Measurements from ENCODE around the gene SNCG. TPM values are rescaled to one million over a fixed set of nuclear protein-coding genes. Genes with fewer than 3 reads are reported as not detected.
"Not testable (repeated sequence)": the region's sequence is repeated elsewhere in the genome, so short reads cannot be mapped to it uniquely, and the experiment has no call there.

The SNCG gene
- total and polyA plus RNA-seq, 2 donors (not counting 1 experiment from before 2014, with no cell fraction given) = not detected

DNA sequence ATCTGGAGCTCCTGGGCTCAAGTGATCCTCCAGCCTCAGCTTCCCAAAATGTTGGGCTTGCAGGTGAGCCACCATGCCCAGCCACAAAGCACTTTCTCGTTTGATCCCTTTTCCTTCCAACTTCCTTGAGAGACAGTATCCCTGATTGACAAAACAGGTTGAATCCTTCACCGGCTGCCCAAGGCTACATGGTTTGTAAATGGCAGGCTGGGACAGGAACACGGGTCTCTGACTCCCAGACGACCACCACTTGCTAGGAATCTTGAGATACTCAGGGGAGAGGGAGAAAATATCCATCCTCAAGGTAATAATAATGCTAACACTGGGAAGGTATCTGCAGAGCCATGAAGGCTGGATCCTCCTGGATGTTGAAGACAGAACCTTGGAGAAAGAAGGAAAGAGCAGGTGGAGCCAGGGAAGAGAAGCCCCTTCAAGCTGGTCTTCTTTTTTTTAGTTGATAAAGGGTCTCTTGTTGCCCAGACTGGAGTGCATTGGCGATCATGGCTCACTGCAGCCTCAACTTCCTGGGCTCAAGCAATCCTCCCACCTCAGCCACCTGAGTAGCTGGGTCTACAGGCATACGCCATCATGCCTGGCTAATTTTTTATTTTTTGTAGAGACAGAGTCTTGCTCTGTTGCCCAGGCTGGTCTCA is 20.8 kb upstream of the SNCG start:
- no peaks in the 10 kb centered on the region for H3K27me3 ChIP-seq (replicated peaks in 1 of 4; ENCODE audit: control extremely low read depth in 1 of 4, control insufficient read depth in 3 of 4, insufficient read depth in 4 of 4, low read length in 3 of 4)
- Mint-ChIP-seq H3K9me3 (ENCODE audit: insufficient read depth) (no peaks in the 10 kb centered on the region), H3K4me3 (no peak overlapping the region), H3K4me1 (no peaks in the 10 kb centered on the region), H3K27ac (no peak overlapping the region), H3K27me3 (no peaks in the 10 kb centered on the region)
- H2AFZ ChIP-seq (ENCODE audit: insufficient read depth, low read depth, low read length, poor library complexity, severe bottlenecking) = no peak overlapping the region
- ATAC-seq (ENCODE audit: low read depth) (no peak), DNase-seq (no peak)
- ChIA-PET POLR2A (no interaction called here), CTCF (interaction anchor here (1.1 to 4.3 kb wide), 7 partner anchors 9 to 102 kb away, joined by 3 to 19 read pairs (median 5); partner anchors contain the start of gene ADIRF)
- WGBS (ENCODE audit: insufficient coverage) = no CpG with 5 or more reads among the region's 6 CpGs
- H3K79me2 ChIP-seq (ENCODE audit: control insufficient read depth, insufficient read depth, low read length) = no peaks in the 10 kb centered on the region
- H3K4me1 ChIP-seq (ENCODE audit: control insufficient read depth in 2 of 2, insufficient read depth in 2 of 2, low read length in 2 of 2) = peaks cover 0 to 4% of the 10 kb centered on the region in 2 donors
- intact Hi-C loops (cut with micrococcal nuclease) = loop anchor here (10.0 kb wide), 1 partner anchor 567 kb away; the partner anchor contains the start of gene MINPP1
- H3K27ac ChIP-seq (ENCODE audit: low read length in 2 of 2) = no peak overlapping the region
- H3K9me3 ChIP-seq (ENCODE audit: control extremely low read depth in 1 of 3, control insufficient read depth in 2 of 3, insufficient read depth in 1 of 3, low read length in 2 of 3) = no peaks in the 10 kb centered on the region
- no peaks in the 10 kb centered on the region for H4K20me1 ChIP-seq (ENCODE audit: control insufficient read depth, insufficient read depth, low read length, poor library complexity, severe bottlenecking)
- no peak overlapping the region for H3K4me2 ChIP-seq (replicated peaks; ENCODE audit: low read depth, low read length, poor library complexity, severe bottlenecking)
- no peak overlapping the region for H3K9ac ChIP-seq (ENCODE audit: low read length)
- TF ChIP-seq CTCF (IDR thresholded peaks at IDR 0.05) (no peak), EZH2 (IDR thresholded peaks at IDR 0.05; ENCODE audit: borderline replicate concordance, insufficient read depth, low read depth, low read length, poor library complexity, severe bottlenecking) (no peak)
- H3K36me3 ChIP-seq (replicated peaks in 1 of 2; ENCODE audit: control extremely low read depth in 1 of 2, control insufficient read depth in 1 of 2, extremely low read depth in 1 of 2, insufficient read depth in 2 of 2, low read length in 1 of 2) = no peaks in the 10 kb centered on the region
- H3K4me3 ChIP-seq (ENCODE audit: control extremely low read depth in 1 of 5, extremely low read depth in 1 of 5, insufficient read depth in 1 of 5, low read depth in 2 of 5, low read length in 4 of 5) = no peak overlapping the region

DNA sequence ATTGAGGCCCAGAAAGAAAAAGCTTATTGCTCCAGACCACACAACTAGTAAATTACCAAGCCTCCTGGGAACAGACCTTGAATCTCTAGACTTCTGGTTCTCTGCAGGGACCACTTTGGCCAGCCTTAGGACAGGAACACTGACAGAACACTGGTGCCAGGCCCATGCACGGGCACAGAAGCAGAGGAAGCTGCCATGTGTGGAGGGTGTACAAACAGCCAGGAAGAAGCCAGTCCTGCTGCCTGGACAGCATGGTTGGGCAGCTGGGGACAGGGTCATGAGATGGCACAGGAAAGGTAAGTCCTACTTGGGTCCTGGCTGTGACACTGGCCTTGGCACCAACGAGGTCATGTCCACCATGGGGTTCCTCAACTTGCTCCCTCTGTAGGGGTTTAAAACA is 20.1 kb upstream of the SNCG start:
- ATAC-seq (ENCODE audit: low read depth) = no peak
- Histone ChIP-seq H3K4me3 (ENCODE audit: control extremely low read depth in 1 of 5, extremely low read depth in 1 of 5, insufficient read depth in 1 of 5, low read depth in 2 of 5, low read length in 4 of 5) (no peak overlapping the region), H3K9ac (ENCODE audit: low read length) (no peak overlapping the region), H3K9me3 (ENCODE audit: control extremely low read depth in 1 of 3, control insufficient read depth in 2 of 3, insufficient read depth in 1 of 3, low read length in 2 of 3) (peaks cover 0 to under 1% (median 0%) of the 10 kb centered on the region in 3 donors), H2AFZ (ENCODE audit: insufficient read depth, low read depth, low read length, poor library complexity, severe bottlenecking) (no peak overlapping the region), H3K27me3 (replicated peaks in 1 of 4; ENCODE audit: control extremely low read depth in 1 of 4, control insufficient read depth in 3 of 4, insufficient read depth in 4 of 4, low read length in 3 of 4) (no peaks in the 10 kb centered on the region), H4K20me1 (ENCODE audit: control insufficient read depth, insufficient read depth, low read length, poor library complexity, severe bottlenecking) (no peaks in the 10 kb centered on the region), H3K36me3 (replicated peaks in 1 of 2; ENCODE audit: control extremely low read depth in 1 of 2, control insufficient read depth in 1 of 2, extremely low read depth in 1 of 2, insufficient read depth in 2 of 2, low read length in 1 of 2) (no peaks in the 10 kb centered on the region), H3K4me2 (replicated peaks; ENCODE audit: low read depth, low read length, poor library complexity, severe bottlenecking) (no peak overlapping the region), H3K27ac (ENCODE audit: low read length in 2 of 2) (no peak overlapping the region), H3K79me2 (ENCODE audit: control insufficient read depth, insufficient read depth, low read length) (no peaks in the 10 kb centered on the region), H3K4me1 (ENCODE audit: control insufficient read depth in 2 of 2, insufficient read depth in 2 of 2, low read length in 2 of 2) (peaks cover 0 to 4% of the 10 kb centered on the region in 2 donors)
- H3K27me3 Mint-ChIP-seq = no peaks in the 10 kb centered on the region
- no peak for TF ChIP-seq CTCF (IDR thresholded peaks at IDR 0.05)
- no peak for TF ChIP-seq EZH2 (IDR thresholded peaks at IDR 0.05; ENCODE audit: borderline replicate concordance, insufficient read depth, low read depth, low read length, poor library complexity, severe bottlenecking)
- intact Hi-C loops (cut with micrococcal nuclease) = loop anchor here (10.0 kb wide), 1 partner anchor 567 kb away; the partner anchor contains the start of gene MINPP1
- ChIA-PET CTCF (interaction anchor here (0.7 to 4.3 kb wide), 11 partner anchors 8 to 1996 kb away, joined by 3 to 19 read pairs (median 4); partner anchors contain the start of gene ADIRF), POLR2A (no interaction called here)
- H3K9me3 Mint-ChIP-seq (ENCODE audit: insufficient read depth) = no peaks in the 10 kb centered on the region
- 97% methylated on average over 2 of the region's 2 CpGs for WGBS (ENCODE audit: insufficient coverage)
- H3K4me1 Mint-ChIP-seq = no peaks in the 10 kb centered on the region
- no peak overlapping the region for H3K4me3 Mint-ChIP-seq
- H3K27ac Mint-ChIP-seq = no peak overlapping the region
- no peak for DNase-seq

DNA sequence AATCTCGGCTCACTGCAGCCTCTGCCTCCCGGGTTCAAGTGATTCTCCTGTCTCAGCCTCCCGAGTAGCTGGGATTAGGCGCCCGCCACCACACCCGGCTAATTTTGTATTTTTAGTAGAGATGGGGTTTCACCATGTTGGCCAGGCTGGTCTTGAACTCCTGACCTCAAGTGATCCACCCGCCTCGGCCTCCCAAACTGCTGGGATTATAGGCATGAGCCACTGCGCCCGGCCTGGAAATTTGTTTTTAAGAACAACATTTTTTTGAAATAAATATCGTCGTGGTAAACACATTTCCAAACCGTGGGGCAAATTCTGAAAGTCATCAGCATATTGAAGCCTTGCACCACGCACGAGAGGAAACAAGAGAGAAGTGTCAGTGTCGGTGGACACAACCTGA is 18.3 kb upstream of the SNCG start:
- H3K27me3 ChIP-seq (replicated peaks in 1 of 4; ENCODE audit: control extremely low read depth in 1 of 4, control insufficient read depth in 3 of 4, insufficient read depth in 4 of 4, low read length in 3 of 4); H3K9ac ChIP-seq (ENCODE audit: low read length); H3K27me3 Mint-ChIP-seq; H3K27ac ChIP-seq (ENCODE audit: low read length in 2 of 2); H4K20me1 ChIP-seq (ENCODE audit: control insufficient read depth, insufficient read depth, low read length, poor library complexity, severe bottlenecking); H3K9me3 Mint-ChIP-seq (ENCODE audit: insufficient read depth); H3K27ac Mint-ChIP-seq; H3K9me3 ChIP-seq (ENCODE audit: control extremely low read depth in 1 of 3, control insufficient read depth in 2 of 3, insufficient read depth in 1 of 3, low read length in 2 of 3); H3K4me1 ChIP-seq (ENCODE audit: control insufficient read depth in 2 of 2, insufficient read depth in 2 of 2, low read length in 2 of 2); H3K4me3 ChIP-seq (ENCODE audit: control extremely low read depth in 1 of 5, extremely low read depth in 1 of 5, insufficient read depth in 1 of 5, low read depth in 2 of 5, low read length in 4 of 5); DNase-seq; H3K79me2 ChIP-seq (ENCODE audit: control insufficient read depth, insufficient read depth, low read length); ATAC-seq (ENCODE audit: low read depth); H2AFZ ChIP-seq (ENCODE audit: insufficient read depth, low read depth, low read length, poor library complexity, severe bottlenecking); H3K4me3 Mint-ChIP-seq; H3K36me3 ChIP-seq (replicated peaks in 1 of 2; ENCODE audit: control extremely low read depth in 1 of 2, control insufficient read depth in 1 of 2, extremely low read depth in 1 of 2, insufficient read depth in 2 of 2, low read length in 1 of 2); intact Hi-C loops (cut with micrococcal nuclease); H3K4me1 Mint-ChIP-seq; H3K4me2 ChIP-seq (replicated peaks; ENCODE audit: low read depth, low read length, poor library complexity, severe bottlenecking): not testable (repeated sequence)
- POLR2A ChIA-PET = interaction anchor here (0.7 kb wide), 1 partner anchor 127 kb away, joined by 5 read pairs; no protein-coding TSS in a partner anchor
- WGBS (ENCODE audit: insufficient coverage) = 96% methylated on average over 10 of the region's 16 CpGs
- CTCF ChIA-PET = interaction anchor here (0.7 to 4.3 kb wide), 6 partner anchors 8 to 276 kb away, joined by 3 to 19 read pairs (median 4); partner anchors contain the start of gene ADIRF

Data from B cell (primary cell).